ENCODE measurements around the gene PRKCZ.

PRKCZ gene

DNA sequence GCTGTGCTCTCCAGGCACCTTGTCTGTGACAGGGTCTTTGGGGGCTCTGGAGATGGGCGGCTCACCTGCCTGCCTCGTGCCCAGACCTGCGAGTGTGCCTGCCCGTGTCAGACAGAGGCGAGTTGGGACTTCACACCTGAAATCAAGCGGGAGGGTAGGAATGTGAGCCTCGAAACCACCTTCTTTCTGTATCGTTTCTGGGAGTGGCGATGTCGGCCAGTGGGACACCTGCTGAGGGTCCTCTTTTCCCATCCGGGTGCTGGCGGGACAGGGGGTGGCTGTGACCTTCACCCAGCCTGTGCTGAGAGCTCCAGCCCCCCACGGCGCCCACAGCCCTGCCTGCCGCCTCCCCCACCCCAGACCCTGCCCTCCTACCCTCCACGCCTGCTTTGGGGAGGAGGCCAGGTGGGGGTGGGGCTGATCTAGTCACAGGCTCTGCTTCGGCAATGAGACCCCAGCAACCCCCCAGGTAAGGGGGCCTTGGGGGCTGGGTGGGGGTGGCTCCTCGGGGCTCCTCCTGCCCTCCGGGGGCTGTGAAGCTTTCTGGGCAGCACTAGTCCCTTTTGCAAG is 160.0 kb downstream of the PRKCZ start:
- no peak for DNase-seq (ENCODE audit: low spot score)

DNA sequence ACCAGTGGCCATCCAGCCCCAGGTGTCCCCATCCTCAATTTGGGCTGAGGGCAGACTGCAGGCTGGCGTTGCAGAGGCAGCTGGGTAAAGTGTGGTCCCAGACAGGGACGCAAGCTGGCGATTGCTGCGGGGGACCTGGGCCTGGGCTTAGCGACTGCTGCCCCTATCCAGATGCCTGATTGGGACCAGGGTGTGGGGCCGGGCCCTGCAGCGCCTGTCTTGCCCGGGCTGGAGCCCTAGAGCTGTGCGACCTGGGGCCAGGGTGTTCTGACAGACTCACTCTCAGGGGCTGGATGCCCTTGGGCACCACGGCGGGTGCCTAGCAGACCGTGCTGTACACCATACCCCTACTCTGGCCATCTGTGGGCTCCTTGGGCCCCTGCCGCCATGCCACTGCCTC is 160.6 kb downstream of the PRKCZ start:
- DNase-seq (ENCODE audit: low spot score) = no peak

DNA sequence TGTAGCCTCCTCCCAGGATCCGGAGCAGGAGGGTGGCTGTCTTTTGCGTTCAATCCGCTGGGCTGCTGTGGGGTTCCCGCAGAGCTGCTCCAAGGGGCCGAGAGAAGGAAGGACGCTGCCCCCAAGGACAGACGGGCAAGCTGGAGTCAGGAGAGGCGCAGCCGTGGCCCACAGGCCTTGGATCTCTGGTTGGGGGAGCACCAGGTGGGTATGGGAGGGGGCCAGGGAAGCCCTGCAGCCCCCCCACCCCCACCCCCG is 162.0 kb downstream of the PRKCZ start:
- DNase-seq (ENCODE audit: low spot score) = no peak

DNA sequence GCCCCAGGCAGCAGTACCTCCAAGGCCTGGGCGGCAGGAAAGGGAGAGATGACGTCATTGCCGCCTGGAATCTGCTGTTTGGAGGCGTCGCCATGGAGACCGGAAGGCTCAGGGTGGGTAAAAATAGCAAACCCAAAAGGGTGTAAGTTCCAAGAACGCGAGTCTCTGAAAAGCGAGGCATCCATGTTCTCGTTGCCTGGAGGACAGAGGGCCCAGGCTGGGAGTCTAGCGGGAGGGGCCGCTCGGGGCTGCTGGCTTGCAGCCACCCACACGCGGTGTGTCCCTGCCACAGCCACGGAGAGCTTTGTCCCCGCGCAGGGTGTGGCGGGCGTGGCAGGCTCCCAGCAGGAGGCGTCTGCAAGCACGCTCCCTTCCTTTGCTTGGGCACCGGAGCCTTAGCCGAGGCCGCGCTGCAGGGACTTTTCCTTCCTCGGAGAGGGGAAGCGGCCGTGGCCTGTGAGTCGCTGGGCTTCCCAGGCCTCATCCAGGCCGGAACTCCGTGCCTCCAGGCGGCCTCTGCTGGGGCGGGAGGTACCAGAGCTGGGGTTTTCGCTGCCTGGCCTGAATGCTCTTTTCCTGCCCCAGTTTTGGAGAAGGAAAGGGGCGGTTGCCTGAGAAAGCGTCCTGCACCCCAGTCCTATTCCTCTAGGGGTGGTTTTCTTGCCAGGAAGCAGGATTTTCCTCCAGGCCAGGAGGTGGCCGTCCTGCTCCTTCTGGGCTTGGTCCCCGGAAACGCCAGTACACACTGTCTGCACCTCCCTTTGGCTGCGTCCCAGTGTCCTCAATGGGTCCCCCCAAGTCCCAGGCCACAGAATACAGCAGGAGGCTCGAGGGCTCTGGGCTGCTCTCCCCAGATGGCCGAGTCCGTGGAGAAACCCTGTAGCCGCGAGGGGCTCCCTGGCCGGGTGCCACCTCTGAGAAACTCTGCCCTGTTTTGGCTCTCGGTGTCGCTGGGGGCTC is 162.6 kb downstream of the PRKCZ start:
- peak; percentile 98 for DNase-seq (ENCODE audit: low spot score)

DNA sequence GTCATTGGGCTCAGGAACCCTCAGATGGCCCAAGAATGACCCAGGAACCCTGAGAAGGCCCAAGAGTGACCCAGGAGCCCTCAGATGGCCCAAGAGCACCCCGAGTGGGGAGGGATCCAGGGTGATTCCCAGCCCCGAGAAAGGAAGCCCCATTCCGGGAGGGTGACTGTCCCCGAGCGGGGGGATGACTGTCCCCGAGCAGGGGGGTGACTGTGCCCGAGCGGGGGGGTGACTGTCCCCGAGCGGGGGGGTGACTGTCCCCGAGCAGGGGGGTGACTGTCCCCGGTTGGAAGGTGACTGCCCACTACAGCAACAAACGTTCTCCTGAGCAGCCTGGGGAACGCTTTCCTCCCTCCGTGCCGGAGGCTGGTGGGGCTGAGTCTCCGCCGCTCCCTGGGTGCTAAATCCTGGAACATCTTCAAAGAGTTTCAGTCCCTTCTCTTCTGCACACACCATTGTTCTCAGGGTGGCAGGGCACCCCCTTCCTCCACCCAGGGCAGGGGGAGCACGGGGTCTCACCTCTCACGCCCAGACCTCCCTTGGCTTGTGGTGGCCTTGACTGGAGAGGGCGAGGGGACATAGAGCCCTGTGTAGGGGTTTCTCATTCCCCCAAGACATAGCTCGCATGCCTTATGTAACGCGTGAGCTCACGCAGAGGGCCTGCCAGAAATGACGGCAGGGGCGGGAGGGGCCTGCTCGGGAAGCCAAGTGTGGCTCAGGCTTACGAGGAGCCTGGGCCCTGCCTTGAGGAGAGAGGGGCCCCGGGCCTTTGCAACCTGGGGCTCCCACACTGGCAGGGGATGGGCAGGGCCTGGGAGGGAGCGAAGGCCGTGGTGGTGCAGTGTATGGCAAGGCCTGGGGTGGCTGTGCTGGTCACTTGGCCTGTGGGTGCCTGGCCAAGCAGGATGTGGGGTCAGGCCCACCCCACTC is 163.6 kb downstream of the PRKCZ start:
- DNase-seq (ENCODE audit: low spot score) = peak; percentile 84

DNA sequence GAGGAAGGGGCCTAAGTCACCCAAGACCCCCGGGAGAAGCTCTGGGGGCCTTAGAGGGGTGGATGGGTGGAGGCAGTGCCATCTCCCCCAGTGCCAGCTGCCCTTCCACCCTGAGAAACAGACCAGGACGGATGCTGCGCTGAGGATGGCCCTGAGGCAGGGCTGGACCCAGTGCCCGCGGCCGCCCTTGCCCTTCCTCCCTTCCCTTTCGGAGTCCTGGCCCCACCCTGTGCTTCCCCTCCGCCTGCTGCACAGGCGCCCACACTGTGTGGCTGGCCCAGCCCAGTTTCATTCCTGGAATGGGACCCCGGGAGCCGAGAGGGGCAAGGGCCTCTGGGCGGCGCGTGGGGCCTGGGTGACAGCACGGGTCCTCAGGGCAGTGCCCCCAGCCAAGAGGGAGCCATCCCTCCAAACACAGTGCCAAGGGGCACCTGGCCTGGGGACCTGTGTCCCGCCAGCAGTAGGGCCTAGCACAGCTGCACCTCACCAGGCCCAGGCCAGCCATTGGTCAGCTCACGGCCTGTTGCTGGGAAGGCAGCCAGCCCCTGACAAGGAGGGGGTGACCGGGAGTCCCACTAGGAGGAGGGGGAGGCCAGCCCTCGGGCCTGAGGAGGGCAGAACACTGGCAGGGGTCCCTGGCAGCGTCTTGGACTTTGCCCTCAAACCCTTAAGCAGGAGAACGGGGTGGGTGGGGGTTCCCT is 164.5 kb downstream of the PRKCZ start:
- no peak for DNase-seq (ENCODE audit: low spot score)

DNA sequence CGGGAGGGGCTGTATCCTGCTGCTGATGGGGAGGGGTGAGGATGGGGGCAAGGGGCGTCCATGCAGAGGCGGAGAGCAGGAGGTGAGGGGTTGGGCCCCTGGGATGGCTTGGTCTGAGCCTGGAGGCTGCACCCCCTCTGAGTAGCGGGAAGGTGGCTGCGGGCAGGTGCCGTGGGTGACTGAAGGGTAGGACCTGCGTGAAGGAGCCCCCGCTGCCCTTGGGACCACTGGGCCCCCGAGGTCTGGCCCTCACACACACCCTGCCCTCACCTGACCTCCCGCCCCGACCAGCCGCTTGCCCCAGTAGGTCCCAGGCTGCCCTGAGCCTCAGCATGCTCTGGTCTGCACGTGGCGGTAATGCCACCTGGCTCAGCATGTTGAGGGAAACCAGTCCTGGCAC is 165.1 kb downstream of the PRKCZ start:
- DNase-seq (ENCODE audit: low spot score) = no peak

DNA sequence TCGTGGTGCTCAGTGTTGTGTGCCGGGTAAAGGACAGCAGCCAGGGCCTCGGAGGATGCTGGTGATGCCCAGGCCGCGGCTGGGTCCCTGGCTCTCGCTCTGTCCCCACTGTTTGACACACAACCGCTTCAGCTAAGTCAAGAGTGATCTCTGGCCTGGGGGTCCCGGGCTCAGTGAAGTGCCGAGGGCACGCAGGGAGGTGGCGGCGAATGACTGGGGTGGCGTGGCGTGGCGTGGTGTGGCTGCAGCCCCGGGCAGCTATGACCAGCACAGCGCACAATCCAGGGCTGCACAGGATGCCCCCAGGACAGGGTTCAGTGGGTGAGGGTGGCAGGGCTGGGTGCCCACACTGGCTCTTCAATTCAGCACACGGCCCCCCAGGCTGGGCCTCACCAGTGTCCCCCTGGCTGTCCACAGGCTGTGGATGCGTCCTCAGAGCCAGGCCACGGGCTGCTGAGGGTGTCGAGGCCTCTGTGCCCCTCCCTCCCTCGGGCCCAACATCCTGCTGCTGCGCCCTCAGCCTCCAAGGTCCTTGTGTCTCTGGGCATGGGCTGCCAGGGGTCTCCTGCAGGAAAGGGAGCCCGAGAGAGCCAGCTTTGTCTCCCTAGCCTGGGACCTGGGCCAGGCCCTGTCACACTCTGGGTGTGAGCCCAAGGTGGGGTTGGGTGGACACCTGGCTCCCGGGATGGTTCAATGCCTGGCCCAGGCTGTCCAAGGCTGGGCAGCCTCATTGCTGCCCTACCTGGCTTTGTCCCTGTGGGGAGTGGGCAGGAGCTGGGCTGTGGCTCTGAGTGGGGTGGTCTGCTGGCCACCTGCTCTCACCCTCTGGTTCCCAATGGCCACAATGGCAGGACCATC is 165.9 kb downstream of the PRKCZ start:
- no peak for DNase-seq (ENCODE audit: low spot score)

DNA sequence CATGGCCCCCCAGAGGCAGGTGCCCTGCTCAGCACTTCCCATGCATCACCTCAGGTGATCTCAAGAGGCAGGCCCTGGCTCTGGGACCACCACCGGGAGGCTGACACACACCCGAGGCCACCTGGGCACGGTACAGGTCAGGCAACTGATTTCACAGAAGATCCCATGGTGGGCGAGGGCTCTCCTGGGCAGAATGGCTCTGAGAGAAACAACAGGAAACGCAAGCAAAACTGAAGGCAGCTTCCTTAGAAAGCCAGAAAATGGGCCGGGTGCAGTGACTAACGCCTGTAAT is 166.5 kb downstream of the PRKCZ start:
- no peak for DNase-seq (ENCODE audit: low spot score)

DNA sequence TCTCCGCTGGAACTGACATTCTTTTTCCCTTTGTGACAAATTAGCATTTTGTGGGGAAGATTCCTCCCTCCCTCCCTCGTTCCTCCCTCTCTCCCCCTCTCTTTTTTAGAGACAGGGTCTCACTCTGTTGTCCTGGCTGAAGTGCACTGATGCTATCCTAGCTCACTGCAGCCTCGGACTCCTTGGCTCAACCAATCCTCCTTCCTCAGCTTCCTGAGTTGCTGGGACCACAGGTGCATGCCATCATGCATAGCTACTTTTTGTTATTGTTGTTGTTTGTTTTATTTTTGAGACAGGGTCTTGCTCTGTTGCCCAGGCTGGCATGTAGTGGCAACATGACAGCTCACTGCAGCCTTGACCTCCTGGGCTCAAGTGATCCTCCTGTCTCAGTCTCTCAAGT is 171.1 kb downstream of the PRKCZ start:
- DNase-seq (ENCODE audit: low spot score) = no peak

DNA sequence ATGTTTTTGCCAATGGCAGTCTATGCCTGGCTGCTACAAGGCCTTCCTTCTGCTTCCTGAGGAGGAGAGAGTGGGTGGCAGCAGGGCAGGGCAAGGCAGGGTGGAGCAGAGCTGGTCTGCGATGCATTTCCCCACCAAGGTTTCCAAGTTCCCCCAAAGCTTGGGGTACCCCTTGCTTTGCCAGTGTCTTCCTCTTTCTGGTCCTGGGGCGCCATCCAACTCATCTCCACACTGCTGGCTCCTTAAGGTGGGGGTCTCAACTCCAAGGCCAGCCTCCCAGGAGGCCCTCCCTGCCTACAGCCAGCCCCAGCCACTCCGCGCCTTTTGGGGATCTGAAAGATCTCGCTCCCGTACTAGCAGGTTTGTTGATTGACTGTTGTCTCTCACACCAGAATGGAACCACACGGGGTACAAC is 174.0 kb downstream of the PRKCZ start:
- DNase-seq (ENCODE audit: low spot score) = no peak

DNA sequence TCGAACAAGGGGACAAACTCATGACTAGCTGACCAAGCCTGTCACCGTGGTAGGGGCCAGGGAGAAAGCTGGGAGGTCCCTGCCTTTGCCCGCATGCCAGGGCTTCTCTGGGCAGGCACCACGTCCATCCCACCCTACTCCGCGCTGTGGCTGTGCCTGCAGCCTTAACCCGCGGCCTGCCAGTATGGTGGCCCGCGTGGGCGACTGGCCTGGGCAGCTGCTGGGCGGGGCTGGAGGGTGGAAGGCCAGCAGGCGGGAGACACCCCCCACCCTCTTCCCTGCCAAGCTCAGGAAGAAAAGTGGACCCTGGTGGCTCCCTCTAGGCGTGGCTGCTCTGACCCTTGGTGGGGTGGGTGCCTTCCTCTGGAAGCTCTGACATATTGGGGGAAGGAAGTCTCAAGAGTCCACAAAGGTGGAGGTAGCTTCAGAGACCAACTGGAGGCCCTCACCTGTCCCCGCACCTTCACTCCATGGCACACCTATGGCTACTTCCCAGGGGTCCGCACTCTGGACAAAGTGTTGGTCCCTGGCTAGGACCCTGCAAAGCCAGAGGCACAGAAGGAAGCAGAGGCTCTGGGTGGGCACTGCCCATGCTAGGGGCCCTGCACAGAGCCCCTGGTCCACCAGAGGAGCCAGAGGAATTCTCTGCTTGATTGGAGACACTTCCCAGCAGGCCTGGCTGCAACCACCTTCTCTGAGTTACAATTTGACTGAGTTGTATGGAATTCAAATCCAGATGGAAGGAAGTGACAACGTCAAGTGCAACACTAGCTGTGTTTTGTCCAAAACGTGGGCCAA is 174.6 kb downstream of the PRKCZ start:
- DNase-seq (ENCODE audit: low spot score) = no peak

DNA sequence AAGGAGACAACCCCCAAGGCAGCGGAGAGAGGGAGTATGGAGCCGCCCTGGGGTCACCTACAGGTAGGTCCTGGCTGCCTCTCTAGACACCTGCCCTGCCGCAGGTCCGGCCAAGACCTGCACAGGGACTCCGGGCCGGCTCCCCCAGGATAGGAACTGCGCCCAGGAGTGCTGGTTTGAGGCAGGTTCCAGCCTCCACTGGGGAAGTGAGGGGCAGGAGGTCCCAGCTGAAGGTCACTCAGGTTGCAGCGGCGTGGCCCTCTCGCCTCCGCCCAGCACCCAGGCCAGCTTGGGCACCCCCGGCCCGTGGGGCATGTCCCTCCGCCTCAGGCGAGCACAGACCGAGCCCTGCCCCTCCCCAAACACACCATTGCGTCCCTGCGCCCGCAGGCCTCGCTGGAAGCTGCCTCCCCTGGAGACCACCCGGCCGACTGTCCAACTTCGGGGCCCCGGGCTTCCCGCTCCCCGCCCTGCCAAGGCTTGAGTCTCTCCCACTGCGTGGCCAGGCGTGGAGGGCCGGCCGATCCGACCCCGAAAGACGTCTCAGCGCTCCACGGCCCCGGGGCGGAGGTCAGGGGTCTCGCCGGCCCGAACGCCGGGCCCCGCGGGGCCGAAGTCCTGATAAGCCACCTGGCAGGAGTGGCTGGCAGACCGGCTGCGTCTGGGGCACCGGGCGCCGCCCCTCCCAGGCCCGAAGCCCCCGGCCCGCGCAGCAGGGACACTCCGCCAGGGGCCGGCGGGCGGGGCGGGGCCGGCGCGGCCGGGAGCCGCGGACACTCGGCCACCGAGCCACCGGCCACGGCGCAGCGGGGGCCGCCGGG is 176.5 kb downstream of the PRKCZ start:
- DNase-seq (ENCODE audit: low spot score) = peak; percentile 50

DNA sequence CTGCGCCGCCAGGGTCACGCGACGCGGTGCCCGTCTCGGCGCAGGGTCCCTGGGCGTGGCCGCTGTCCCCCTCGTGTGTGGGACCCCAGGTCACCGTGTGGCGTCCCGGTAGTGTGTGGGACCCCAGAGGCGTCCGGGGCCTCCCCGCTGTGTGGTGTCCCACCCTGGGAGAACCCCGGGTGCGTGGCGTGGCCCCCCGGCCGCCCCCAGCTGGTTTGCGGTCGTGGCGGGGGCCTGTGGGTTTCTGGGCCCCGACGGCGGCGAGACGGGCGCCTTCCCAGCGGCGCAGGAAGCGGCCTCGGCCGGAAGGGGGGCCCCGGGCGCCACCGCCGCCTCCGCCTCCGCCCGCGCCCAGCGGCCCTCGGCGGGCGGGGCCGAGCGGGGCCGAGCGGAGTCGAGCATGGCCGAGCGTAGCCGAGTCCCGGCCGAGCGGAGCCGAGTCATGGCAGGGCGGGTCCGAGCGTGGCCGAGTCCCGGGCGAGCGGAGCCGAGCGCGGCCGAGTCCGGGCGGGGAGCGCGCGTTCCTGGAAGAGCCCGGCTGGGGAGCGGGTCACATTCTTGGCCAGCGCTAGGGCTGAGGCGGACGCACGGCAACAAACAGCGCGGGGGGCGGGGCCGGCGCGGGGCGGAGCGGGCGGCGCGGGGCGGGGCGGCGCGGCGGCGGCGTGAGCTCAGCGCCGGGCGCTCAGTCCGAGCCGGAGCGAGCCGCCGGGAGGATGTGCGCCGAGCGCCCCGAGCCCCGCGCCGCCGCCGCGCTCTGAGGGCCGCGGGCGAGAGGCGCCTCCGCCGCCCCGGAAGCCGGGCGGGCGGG is 177.3 kb downstream of the PRKCZ start:
- DNase-seq (ENCODE audit: low spot score) = peak; percentile 98

DNA sequence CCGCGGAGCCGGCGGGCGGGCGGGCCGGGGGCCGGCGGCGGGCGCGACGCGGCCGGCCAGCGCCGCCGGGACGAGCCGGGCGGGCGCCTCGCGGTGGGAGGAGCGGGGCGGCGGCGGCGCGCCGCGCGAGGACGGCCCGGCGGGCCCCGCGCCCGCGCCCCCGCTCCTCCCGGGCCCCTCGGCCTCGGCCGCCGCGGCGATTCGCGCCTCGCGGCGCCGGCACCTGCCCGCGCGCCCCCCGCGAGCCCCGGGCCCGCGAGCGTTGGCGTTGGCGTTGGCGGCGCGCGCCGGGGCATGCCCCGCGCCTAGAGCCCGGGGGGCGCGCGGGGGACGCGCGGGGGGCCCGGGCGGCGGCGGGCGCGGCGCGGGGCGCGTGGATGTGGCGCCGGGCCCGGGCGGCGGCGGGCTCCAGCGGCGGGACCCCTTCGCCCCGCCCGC is 178.0 kb downstream of the PRKCZ start, which contains the start of gene SKI:
Gene SKI, plus strand, starts transcription at position 163 of the 438 bp plus-strand sequence. CDS start 448 bp downstream, outside the sequence.
- no peak for DNase-seq (ENCODE audit: low spot score)

DNA sequence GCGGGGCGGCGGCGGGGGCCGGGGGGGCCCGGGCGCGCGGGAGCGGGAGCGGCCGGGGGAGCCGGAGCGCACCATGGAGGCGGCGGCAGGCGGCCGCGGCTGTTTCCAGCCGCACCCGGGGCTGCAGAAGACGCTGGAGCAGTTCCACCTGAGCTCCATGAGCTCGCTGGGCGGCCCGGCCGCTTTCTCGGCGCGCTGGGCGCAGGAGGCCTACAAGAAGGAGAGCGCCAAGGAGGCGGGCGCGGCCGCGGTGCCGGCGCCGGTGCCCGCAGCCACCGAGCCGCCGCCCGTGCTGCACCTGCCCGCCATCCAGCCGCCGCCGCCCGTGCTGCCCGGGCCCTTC is 178.5 kb downstream of the PRKCZ start:
- no peak for DNase-seq (ENCODE audit: low spot score)

DNA sequence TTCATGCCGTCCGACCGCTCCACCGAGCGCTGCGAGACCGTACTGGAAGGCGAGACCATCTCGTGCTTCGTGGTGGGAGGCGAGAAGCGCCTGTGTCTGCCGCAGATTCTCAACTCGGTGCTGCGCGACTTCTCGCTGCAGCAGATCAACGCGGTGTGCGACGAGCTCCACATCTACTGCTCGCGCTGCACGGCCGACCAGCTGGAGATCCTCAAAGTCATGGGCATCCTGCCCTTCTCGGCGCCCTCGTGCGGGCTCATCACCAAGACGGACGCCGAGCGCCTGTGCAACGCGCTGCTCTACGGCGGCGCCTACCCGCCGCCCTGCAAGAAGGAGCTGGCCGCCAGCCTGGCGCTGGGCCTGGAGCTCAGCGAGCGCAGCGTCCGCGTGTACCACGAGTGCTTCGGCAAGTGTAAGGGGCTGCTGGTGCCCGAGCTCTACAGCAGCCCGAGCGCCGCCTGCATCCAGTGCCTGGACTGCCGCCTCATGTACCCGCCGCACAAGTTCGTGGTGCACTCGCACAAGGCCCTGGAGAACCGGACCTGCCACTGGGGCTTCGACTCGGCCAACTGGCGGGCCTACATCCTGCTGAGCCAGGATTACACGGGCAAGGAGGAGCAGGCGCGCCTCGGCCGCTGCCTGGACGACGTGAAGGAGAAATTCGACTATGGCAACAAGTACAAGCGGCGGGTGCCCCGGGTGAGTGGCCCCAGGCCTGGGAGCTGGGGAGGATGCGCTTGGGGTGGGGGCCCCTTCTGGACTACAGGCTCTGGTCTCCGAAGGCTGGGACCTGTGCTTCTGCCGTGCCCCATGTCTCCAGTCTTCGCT is 179.0 kb downstream of the PRKCZ start:
- DNase-seq (ENCODE audit: low spot score) = peak; percentile 64
